RKO (cell line): ENCODE results near the gene TIGD6.
"Not testable (repeated sequence)": the region's sequence is repeated elsewhere in the genome, so short reads cannot be mapped to it uniquely, and the experiment has no call there.

Experiments used
- DNase-seq: peaks from one replicate; pipeline ENCODE4 v3.0.0-alpha.2; 2016; ENCODE audit warnings: low spot score

TIGD6 gene

GRCh38 chr5:149969181-149969930, 31.1 kb downstream of the TIGD6 start:
- no peak for DNase-seq

- DNase-seq = no peak
Measured at GRCh38 chr5:149966946-149967345, 33.5 kb downstream of the TIGD6 start.

- DNase-seq = no peak
Measured at GRCh38 chr5:149963729-149964128, 36.7 kb downstream of the TIGD6 start.

- DNase-seq = no peak
Measured at GRCh38 chr5:149962601-149963300, 37.7 kb downstream of the TIGD6 start.

GRCh38 chr5:149961957-149962409, 38.5 kb downstream of the TIGD6 start:
- DNase-seq = peak; percentile 60

- DNase-seq = peak; percentile 19
Measured at GRCh38 chr5:149961186-149961685, 39.2 kb downstream of the TIGD6 start.

GRCh38 chr5:149960272-149961185, 39.9 kb downstream of the TIGD6 start, which contains the start of gene SLC26A2:
SLC26A2 (plus strand) TSS chr5:149960758; CDS start chr5:149977653, 16,895 bp downstream.
- DNase-seq = peak; percentile 98

- DNase-seq = peak; percentile 94
Measured at GRCh38 chr5:149959406-149960236, 40.8 kb downstream of the TIGD6 start.

- DNase-seq = no peak
Measured at GRCh38 chr5:149957855-149958254, 42.6 kb downstream of the TIGD6 start.

GRCh38 chr5:149956685-149957084, 43.8 kb downstream of the TIGD6 start:
- no peak for DNase-seq

- DNase-seq = no peak
Measured at GRCh38 chr5:149954798-149955197, 45.7 kb downstream of the TIGD6 start.

- no peak for DNase-seq
Measured at GRCh38 chr5:149953436-149954121, 46.9 kb downstream of the TIGD6 start.

- no peak for DNase-seq
Measured at GRCh38 chr5:149951138-149951749, 49.2 kb downstream of the TIGD6 start.

- no peak for DNase-seq
Measured at GRCh38 chr5:149948993-149949392, 51.5 kb downstream of the TIGD6 start.

- DNase-seq = no peak
Measured at GRCh38 chr5:149946118-149946517, 54.3 kb downstream of the TIGD6 start.

GRCh38 chr5:149944666-149945065, 55.8 kb downstream of the TIGD6 start, which contains the start of gene PDE6A:
PDE6A (minus strand) TSS chr5:149944793; CDS start chr5:149944673, 120 bp downstream.
- DNase-seq = no peak

- not testable (repeated sequence) for DNase-seq
Measured at GRCh38 chr5:149943177-149943949, 57.1 kb downstream of the TIGD6 start.
